ENCODE results near the gene ZMIZ1.

DNA sequence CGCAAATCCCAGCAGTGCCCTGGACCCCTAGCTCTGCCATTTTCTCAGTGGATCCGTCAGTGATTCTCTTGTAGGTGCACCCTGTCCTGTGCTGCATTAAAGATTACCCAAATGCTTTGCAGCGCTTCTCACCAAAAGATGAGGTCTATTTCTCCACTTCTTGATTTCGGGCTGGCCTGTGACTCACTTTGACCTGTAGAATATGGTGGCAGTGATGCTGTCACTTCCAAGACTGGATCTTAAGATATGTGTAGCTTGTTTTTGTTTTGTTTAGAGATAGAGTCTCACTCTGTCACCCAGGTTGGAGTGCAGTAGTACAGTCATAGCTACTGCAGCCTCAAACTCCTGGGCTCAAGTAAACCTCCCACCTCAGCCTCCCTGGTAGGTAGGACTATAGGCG is 37.0 kb upstream of the ZMIZ1 start:
- TF ChIP-seq, protein P1, sequence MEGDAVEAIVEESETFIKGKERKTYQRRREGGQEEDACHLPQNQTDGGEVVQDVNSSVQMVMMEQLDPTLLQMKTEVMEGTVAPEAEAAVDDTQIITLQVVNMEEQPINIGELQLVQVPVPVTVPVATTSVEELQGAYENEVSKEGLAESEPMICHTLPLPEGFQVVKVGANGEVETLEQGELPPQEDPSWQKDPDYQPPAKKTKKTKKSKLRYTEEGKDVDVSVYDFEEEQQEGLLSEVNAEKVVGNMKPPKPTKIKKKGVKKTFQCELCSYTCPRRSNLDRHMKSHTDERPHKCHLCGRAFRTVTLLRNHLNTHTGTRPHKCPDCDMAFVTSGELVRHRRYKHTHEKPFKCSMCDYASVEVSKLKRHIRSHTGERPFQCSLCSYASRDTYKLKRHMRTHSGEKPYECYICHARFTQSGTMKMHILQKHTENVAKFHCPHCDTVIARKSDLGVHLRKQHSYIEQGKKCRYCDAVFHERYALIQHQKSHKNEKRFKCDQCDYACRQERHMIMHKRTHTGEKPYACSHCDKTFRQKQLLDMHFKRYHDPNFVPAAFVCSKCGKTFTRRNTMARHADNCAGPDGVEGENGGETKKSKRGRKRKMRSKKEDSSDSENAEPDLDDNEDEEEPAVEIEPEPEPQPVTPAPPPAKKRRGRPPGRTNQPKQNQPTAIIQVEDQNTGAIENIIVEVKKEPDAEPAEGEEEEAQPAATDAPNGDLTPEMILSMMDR (IDR thresholded peaks at IDR 0.05) = no peak
- TF ChIP-seq ZFX (IDR thresholded peaks at IDR 0.05; ENCODE audit: borderline replicate concordance) = no peak
